Neuronal stem cell (in vitro differentiated cells): ENCODE results near the gene FARP1.

Experiments
- DNase-seq: peaks from one replicate; pipeline ENCODE4 v3.0.0-alpha.2; 2013; ENCODE audit warnings: low spot score
- H2AFZ ChIP-seq: one replicate; pipeline ENCODE4 v1.6.1; 2013; ENCODE audit warnings: mild to moderate bottlenecking, low read length, inconsistent platforms
- H2AK5ac ChIP-seq: 2 replicates; pipeline ENCODE4 v1.6.1; 2013; ENCODE audit warnings: low read depth, mild to moderate bottlenecking, inconsistent platforms, low read length, moderate library complexity, mixed read lengths
- H2BK120ac ChIP-seq: 2 replicates; pipeline ENCODE4 v1.6.1; 2013; ENCODE audit warnings: low read depth, mild to moderate bottlenecking, inconsistent platforms, low read length, moderate library complexity, mixed read lengths
- H2BK12ac ChIP-seq: one replicate; pipeline ENCODE4 v1.6.1; 2013; ENCODE audit warnings: low read length, inconsistent platforms
- H2BK15ac ChIP-seq: 2 replicates; pipeline ENCODE4 v1.6.1; 2013; ENCODE audit warnings: mild to moderate bottlenecking, low read length, inconsistent platforms, mixed read lengths
- H2BK5ac ChIP-seq: one replicate; pipeline ENCODE4 v1.6.1; 2013; ENCODE audit warnings: inconsistent platforms, mild to moderate bottlenecking, low read length, moderate library complexity
- H3K14ac ChIP-seq: one replicate; pipeline ENCODE4 v1.6.1; 2013; ENCODE audit warnings: low read length, inconsistent platforms
- H3K18ac ChIP-seq: 2 replicates; pipeline ENCODE4 v1.6.1; 2013; ENCODE audit warnings: low read length, inconsistent platforms
- H3K23ac ChIP-seq: 2 replicates; pipeline ENCODE4 v1.6.1; 2013; ENCODE audit warnings: low read depth, mild to moderate bottlenecking, mixed read lengths, low read length, inconsistent platforms; ENCODE audit not compliant: poor library complexity
- H3K27ac ChIP-seq: replicated peaks from 3 replicates; pipeline ENCODE4 v1.5.1; 2013; ENCODE audit warnings: low read length, inconsistent platforms
- H3K27me3 ChIP-seq, 3 experiments: 2 replicates each; pipeline ENCODE4 v1.6.1; 2013; ENCODE audit warnings: low read length in 3 of 3, mild to moderate bottlenecking in 2 of 3, inconsistent platforms in 1 of 3, low read depth in 1 of 3, mixed read lengths in 1 of 3, moderate library complexity in 1 of 3; ENCODE audit not compliant: control insufficient read depth in 3 of 3, insufficient read depth in 3 of 3
- H3K36me3 ChIP-seq, 2 donors: replicated peaks in 1 of 2; 2 replicates each; pipeline ENCODE4 v1.6.1; 2013; ENCODE audit warnings: low read length in 2 of 2; ENCODE audit not compliant: control insufficient read depth in 2 of 2, insufficient read depth in 2 of 2
- H3K4ac ChIP-seq: 2 replicates; pipeline ENCODE4 v1.6.1; 2013; ENCODE audit warnings: inconsistent platforms, mild to moderate bottlenecking, low read length, moderate library complexity
- H3K4me1 ChIP-seq, 2 donors: 1 replicate in 1 of 2; 2 replicates in 1 of 2; pipeline ENCODE4 v1.6.1; 2013; ENCODE audit warnings: low read length in 2 of 2, low read depth in 1 of 2; ENCODE audit not compliant: control insufficient read depth in 2 of 2, insufficient read depth in 1 of 2
- H3K4me2 ChIP-seq: one replicate; pipeline ENCODE4 v1.6.1; 2013; ENCODE audit warnings: mild to moderate bottlenecking, low read length, inconsistent platforms; ENCODE audit not compliant: insufficient read depth, poor library complexity, severe bottlenecking
- H3K4me3 ChIP-seq, 2 donors: 2 replicates each; pipeline ENCODE4 v1.5.1; 2013; ENCODE audit warnings: low read length in 2 of 2, mild to moderate bottlenecking in 2 of 2, inconsistent platforms in 1 of 2, moderate library complexity in 1 of 2
- H3K79me1 ChIP-seq: one replicate; pipeline ENCODE4 v1.6.1; 2013; ENCODE audit warnings: low read depth, mild to moderate bottlenecking, inconsistent platforms, low read length, moderate library complexity
- H3K9ac ChIP-seq: one replicate; pipeline ENCODE4 v1.6.1; 2013; ENCODE audit warnings: mild to moderate bottlenecking, low read depth, low read length, inconsistent platforms; ENCODE audit not compliant: poor library complexity
- H3K9me3 ChIP-seq, 2 donors: replicated peaks in 1 of 2; 2 replicates each; pipeline versions ENCODE3 to v1.6.1; 2013; ENCODE audit warnings: low read length in 2 of 2, mild to moderate bottlenecking in 2 of 2, inconsistent platforms in 1 of 2, low read depth in 1 of 2, mixed read lengths in 1 of 2, moderate library complexity in 1 of 2; ENCODE audit not compliant: control insufficient read depth in 2 of 2, insufficient read depth in 1 of 2
- H4K8ac ChIP-seq: one replicate; pipeline ENCODE4 v1.6.1; 2013; ENCODE audit warnings: low read depth, mild to moderate bottlenecking, inconsistent platforms, low read length, moderate library complexity
- H4K91ac ChIP-seq: one replicate; pipeline ENCODE4 v1.6.1; 2013; ENCODE audit warnings: low read length, low read depth, mild to moderate bottlenecking, inconsistent platforms; ENCODE audit not compliant: poor library complexity
- WGBS, 2 donors: extraction: QIAGEN DNeasy Blood & Tissue Kit; methylation state at CpG; one replicate each; pipeline ENCODE4 v1.1.7; 2013; ENCODE audit warnings: missing lambda C conversion rate in 2 of 2, mixed read lengths in 1 of 2; ENCODE audit not compliant: insufficient read length in 2 of 2, insufficient replicate concordance in 1 of 2; ENCODE audit errors: extremely low coverage in 2 of 2; 5-methylcytosine and 5-hydroxymethylcytosine counted together

Gene FARP1

DNA sequence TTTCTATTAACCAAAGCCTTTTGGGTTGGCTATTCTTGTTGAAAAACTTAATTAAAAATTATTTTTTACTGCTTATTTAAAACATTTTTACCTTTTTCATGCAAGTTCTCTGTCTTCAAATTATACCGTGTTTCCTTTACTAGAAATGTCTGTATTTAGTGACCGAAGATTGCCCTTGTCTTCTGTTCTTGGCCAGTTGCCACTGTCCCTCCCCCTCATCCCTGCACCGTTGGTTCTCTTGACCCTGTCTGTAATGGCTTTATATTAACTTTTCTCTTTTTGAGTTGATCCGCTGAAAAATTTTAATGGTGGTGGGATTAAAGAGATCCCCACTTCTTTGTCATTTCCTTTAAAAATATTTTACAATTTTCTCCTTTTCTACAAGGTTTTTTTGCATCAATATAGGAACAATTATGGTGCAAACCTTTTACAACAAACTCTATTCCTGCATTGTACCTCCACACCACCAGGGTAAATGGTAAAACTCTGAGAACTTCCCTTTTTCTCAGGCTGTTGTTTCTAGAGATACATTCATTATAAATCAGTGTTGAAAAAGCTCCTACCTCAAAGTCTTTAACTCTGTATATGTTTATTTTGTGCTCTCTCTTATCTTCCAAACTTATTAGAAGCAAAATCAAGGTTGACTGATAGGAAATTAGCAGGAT, 47.1 kb downstream of the FARP1 start:
- no peak overlapping the region for H3K14ac ChIP-seq
- no peak for DNase-seq
- no peak overlapping the region for H2AK5ac ChIP-seq
- peaks cover 9% of the 10 kb centered on the region for H3K79me1 ChIP-seq
- H3K9me3 ChIP-seq, result no peaks in the 10 kb centered on the region
- H3K27ac ChIP-seq, result no peak overlapping the region
- H3K4me2 ChIP-seq, result no peak overlapping the region
- H3K18ac ChIP-seq, result no peak overlapping the region
- H2BK120ac ChIP-seq, result no peak overlapping the region
- no peak overlapping the region for H3K4ac ChIP-seq
- WGBS, 2 donors, result no CpG with 5 or more reads among the region's 4 CpGs
- no peak overlapping the region for H4K91ac ChIP-seq
- H3K27me3 ChIP-seq, result no peaks in the 10 kb centered on the region
- H2BK15ac ChIP-seq, result no peak overlapping the region
- H4K8ac ChIP-seq, result no peak overlapping the region
- no peaks in the 10 kb centered on the region for H3K4me1 ChIP-seq
- no peak overlapping the region for H3K9ac ChIP-seq
- no peak overlapping the region for H2AFZ ChIP-seq
- H2BK5ac ChIP-seq, result no peak overlapping the region
- H3K23ac ChIP-seq, result no peak overlapping the region
- peaks cover 0 to 4% of the 10 kb centered on the region in 2 donors for H3K36me3 ChIP-seq
- H3K4me3 ChIP-seq, result no peak overlapping the region
- H2BK12ac ChIP-seq, result no peak overlapping the region

DNA sequence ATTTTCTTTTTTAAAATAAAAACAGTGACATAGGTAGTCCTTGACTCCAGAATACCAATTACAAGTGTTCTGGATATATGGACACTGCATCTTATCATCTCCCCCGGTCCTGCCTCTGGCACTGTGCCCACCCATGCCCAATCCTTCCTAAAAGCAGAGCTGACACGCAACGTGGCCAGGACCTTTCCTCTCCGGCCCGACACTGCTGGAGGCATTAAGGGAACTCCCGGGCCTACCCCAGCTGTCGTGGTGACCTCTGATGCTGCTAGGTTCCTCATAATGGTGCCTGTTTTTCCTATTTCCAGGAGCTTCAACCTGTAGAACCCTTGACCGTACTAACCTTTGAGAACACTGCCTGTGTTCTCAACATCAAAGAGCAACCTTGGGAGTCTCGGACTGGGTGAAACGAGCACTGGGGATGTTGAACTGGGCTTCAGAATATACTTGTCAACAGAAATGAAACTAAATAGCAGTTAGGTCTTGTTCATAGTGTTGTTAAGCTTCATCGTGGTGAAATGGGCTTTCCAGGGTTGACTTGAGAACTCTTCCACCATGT, 48.1 kb downstream of the FARP1 start:
- Histone ChIP-seq H2BK5ac (no peak overlapping the region), H2AK5ac (no peak overlapping the region)

DNA sequence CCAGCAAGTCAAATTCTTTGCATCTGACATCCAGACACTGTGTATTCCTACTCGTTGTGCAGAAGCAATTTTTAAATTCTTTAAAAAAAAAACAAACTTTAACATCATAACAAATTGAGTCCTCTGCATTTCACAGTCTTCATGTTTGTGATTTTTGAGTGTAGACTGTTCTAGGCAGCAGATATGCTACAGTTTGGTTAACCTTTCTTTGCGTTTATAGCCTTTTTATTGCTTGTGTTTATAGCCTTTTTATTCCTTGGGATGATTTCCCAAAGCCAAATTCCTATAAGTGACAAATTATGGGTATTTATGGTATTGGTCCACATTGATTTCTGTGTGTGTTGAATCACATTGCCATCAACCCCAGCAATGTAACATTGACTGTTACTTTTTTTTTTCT, 49.1 kb downstream of the FARP1 start:
- H2BK15ac ChIP-seq, result no peak overlapping the region
- no peak overlapping the region for H3K18ac ChIP-seq
- H3K4me1 ChIP-seq, result no peaks in the 10 kb centered on the region
- H2BK120ac ChIP-seq, result no peak overlapping the region
- no peak overlapping the region for H3K27ac ChIP-seq
- H2BK5ac ChIP-seq, result no peak overlapping the region
- no peak overlapping the region for H4K91ac ChIP-seq
- H3K4me2 ChIP-seq, result no peak overlapping the region
- H2AK5ac ChIP-seq, result no peak overlapping the region
- H3K9ac ChIP-seq, result no peak overlapping the region
- H3K36me3 ChIP-seq, result peaks cover 0 to 4% of the 10 kb centered on the region in 2 donors
- no CpG with 5 or more reads among the region's 2 CpGs for WGBS, 2 donors
- no peak overlapping the region for H2BK12ac ChIP-seq
- H3K23ac ChIP-seq, result no peak overlapping the region
- no peak overlapping the region for H2AFZ ChIP-seq
- H3K4ac ChIP-seq, result no peak overlapping the region
- H3K4me3 ChIP-seq, result no peak overlapping the region
- H3K79me1 ChIP-seq, result peaks cover 8% of the 10 kb centered on the region
- H4K8ac ChIP-seq, result no peak overlapping the region
- H3K9me3 ChIP-seq, result no peaks in the 10 kb centered on the region
- no peak for DNase-seq
- H3K14ac ChIP-seq, result no peak overlapping the region
- H3K27me3 ChIP-seq, result no peaks in the 10 kb centered on the region

More for the DNA sequence above, 48.1 kb downstream of the FARP1 start:
- Histone ChIP-seq H3K18ac (no peak overlapping the region), H4K91ac (no peak overlapping the region), H3K36me3 (peaks cover 0 to 4% of the 10 kb centered on the region in 2 donors), H3K4me1 (no peaks in the 10 kb centered on the region), H3K4ac (no peak overlapping the region), H3K27me3 (no peaks in the 10 kb centered on the region), H2AFZ (no peak overlapping the region), H4K8ac (no peak overlapping the region), H3K9ac (no peak overlapping the region), H2BK12ac (no peak overlapping the region), H3K23ac (no peak overlapping the region), H3K27ac (no peak overlapping the region), H3K4me3 (no peak overlapping the region), H3K4me2 (no peak overlapping the region), H2BK15ac (no peak overlapping the region), H3K14ac (no peak overlapping the region), H2BK120ac (no peak overlapping the region), H3K9me3 (no peaks in the 10 kb centered on the region), H3K79me1 (peaks cover 8% of the 10 kb centered on the region)
- no peak for DNase-seq
- WGBS, 2 donors, result no CpG with 5 or more reads among the region's 11 CpGs

- H2BK12ac ChIP-seq, result no peak overlapping the region
- H3K27ac ChIP-seq, result no peak overlapping the region
- no peaks in the 10 kb centered on the region for H3K27me3 ChIP-seq
- peaks cover 0 to 2% of the 10 kb centered on the region in 2 donors for H3K4me1 ChIP-seq
- no peak overlapping the region for H3K4me2 ChIP-seq
- H3K9ac ChIP-seq, result no peak overlapping the region
- DNase-seq, result no peak
- H2BK120ac ChIP-seq, result no peak overlapping the region
- H3K79me1 ChIP-seq, result no peaks in the 10 kb centered on the region
- no peak overlapping the region for H4K8ac ChIP-seq
- no peak overlapping the region for H2AFZ ChIP-seq
- no peak overlapping the region for H3K18ac ChIP-seq
- H3K23ac ChIP-seq, result no peak overlapping the region
- no peak overlapping the region for H3K14ac ChIP-seq
- H2BK15ac ChIP-seq, result no peak overlapping the region
- H3K4ac ChIP-seq, result no peak overlapping the region
- no peak overlapping the region for H4K91ac ChIP-seq
- H3K36me3 ChIP-seq, result peaks cover 0 to 7% of the 10 kb centered on the region in 2 donors
- H3K9me3 ChIP-seq, result peaks cover 0 to 4% of the 10 kb centered on the region in 2 donors
- H2BK5ac ChIP-seq, result no peak overlapping the region
- WGBS, 2 donors, result no CpG with 5 or more reads among the region's 10 CpGs
- no peak overlapping the region for H2AK5ac ChIP-seq
- no peak overlapping the region for H3K4me3 ChIP-seq
Observed at GRCh38 chr13:98195054-98195791, 52.3 kb downstream of the FARP1 start.
